ENCODE data around the gene TLCD1. TPM values are rescaled to one million over a fixed set of nuclear protein-coding genes. Genes with fewer than 3 reads are reported as not detected.

The TLCD1 gene
- total RNA-seq, 2 experiments from 2014 or later: 8.5 to 8.7 TPM

- ChIA-PET POLR2A (interaction anchor here (0.5 to 3.3 kb wide), 11 partner anchors 8 to 231 kb away, joined by 3 to 35 read pairs (median 8); partner anchors contain the start of genes BLTP2, NEK8, PHF12 and PROCA1), CTCF (interaction anchor here (0.6 to 2.5 kb wide), 11 partner anchors 8 to 233 kb away, joined by 3 to 23 read pairs (median 6); partner anchors contain the start of genes ALDOC, NEK8, PHF12 and PIGS)
- DNase-seq (peak; percentile 61), ATAC-seq (no peak)
- Mint-ChIP-seq H3K27me3 (peaks cover 9% of the 10 kb centered on the region), H3K36me3 (ENCODE audit: low read depth) (peaks cover 56% of the 10 kb centered on the region), H3K9me3 (ENCODE audit: low read depth) (no peaks in the 10 kb centered on the region), H3K4me1 (peaks cover 53% of the 10 kb centered on the region), H3K4me3 (peak overlapping the region; percentile 99), H3K27ac (peak overlapping the region; percentile 99)
- intact Hi-C loops (cut with DNase I, micrococcal nuclease): loop anchor here (1.0 to 10.0 kb wide), 3 partner anchors 8 to 894 kb away; partner anchors contain the start of gene NEK8 (in 1 of the 2)
Observed at GRCh38 chr17:28720247-28720996, 5.6 kb downstream of the TLCD1 start.

GRCh38 chr17:28719021-28719433, 7.0 kb downstream of the TLCD1 start:
- peak overlapping the region; percentile 99 for H3K27ac Mint-ChIP-seq
- H3K4me1 Mint-ChIP-seq: peaks cover 40% of the 10 kb centered on the region
- no peaks in the 10 kb centered on the region for H3K9me3 Mint-ChIP-seq (ENCODE audit: low read depth)
- intact Hi-C loops (cut with DNase I, micrococcal nuclease): loop anchor here (1.0 kb wide), 6 partner anchors 8 to 384 kb away; partner anchors contain the start of genes PROCA1 (in 2 of the 2), BLTP2 (in 1 of the 2), DHRS13 (in 1 of the 2) and IFT20 (in 1 of the 2)
- peak overlapping the region; percentile 99 for H3K4me3 Mint-ChIP-seq
- ATAC-seq: peak; percentile 0
- POLR2A ChIA-PET: interaction anchor here (0.6 to 3.3 kb wide), 17 partner anchors 8 to 573 kb away, joined by 3 to 35 read pairs (median 5); partner anchors contain the start of genes BLTP2, IFT20, NEK8 and PHF12
- DNase-seq: no peak
- peaks cover 42% of the 10 kb centered on the region for H3K36me3 Mint-ChIP-seq (ENCODE audit: low read depth)
- peaks cover 15% of the 10 kb centered on the region for H3K27me3 Mint-ChIP-seq
- CTCF ChIA-PET: interaction anchor here (0.8 to 2.5 kb wide), 14 partner anchors 8 to 245 kb away, joined by 3 to 23 read pairs (median 6); partner anchors contain the start of genes ALDOC, FAM222B, NEK8 and PHF12

DNA sequence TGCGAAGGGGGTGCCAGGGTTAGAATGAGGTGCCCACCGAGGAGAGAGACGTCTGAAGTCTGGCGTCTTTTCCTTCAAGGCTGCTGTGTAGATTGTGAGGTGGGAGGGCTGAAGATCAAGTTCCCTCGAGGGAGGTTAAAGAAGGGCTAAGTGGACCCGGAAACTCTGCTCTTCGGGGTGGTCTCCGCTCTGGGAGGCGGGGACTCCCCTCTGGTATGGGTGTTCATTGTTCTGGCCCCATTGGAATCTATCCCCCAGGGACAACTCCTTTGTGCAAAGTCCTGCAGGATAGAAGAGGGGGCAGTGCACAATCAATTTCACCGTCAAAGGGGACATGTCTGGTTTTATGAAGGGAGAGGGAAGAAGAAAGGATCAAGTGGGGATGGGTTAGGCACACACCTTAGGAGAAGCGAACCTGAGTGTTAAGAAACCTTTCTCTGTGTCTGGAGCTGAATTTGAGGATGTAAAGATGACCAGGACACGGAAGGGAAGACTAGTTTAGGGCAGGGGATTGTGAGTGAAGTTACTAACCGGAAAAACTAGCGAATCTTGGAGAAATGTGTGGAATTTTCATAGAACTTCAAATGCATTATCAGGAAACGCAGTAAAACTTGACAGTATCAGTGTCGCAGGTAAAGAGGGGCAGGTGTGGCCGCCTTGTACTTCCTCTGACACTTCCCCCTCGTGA, 7.6 kb downstream of the TLCD1 start:
- intact Hi-C loops (cut with DNase I, micrococcal nuclease): loop anchor here (1.0 kb wide), 6 partner anchors 7 to 383 kb away; partner anchors contain the start of genes PROCA1 (in 2 of the 2), BLTP2 (in 1 of the 2), DHRS13 (in 1 of the 2) and IFT20 (in 1 of the 2)
- CTCF ChIA-PET: interaction anchor here (2.5 kb wide), 1 partner anchor 10 kb away, joined by 22 read pairs; the partner anchor contains the start of gene NEK8
- H3K9me3 Mint-ChIP-seq (ENCODE audit: low read depth): no peaks in the 10 kb centered on the region
- H3K4me1 Mint-ChIP-seq: peaks cover 34% of the 10 kb centered on the region
- ATAC-seq: no peak
- H3K27me3 Mint-ChIP-seq: peaks cover 17% of the 10 kb centered on the region
- POLR2A ChIA-PET: interaction anchor here (1.5 kb wide), 1 partner anchor 233 kb away, joined by 19 read pairs; the partner anchor contains the start of gene PHF12
- peak overlapping the region; percentile 99 for H3K4me3 Mint-ChIP-seq
- H3K27ac Mint-ChIP-seq: peak overlapping the region; percentile 70
- peaks cover 36% of the 10 kb centered on the region for H3K36me3 Mint-ChIP-seq (ENCODE audit: low read depth)
- no peak for DNase-seq

- ATAC-seq: no peak
Observed at GRCh38 chr17:28717578-28718332, 8.3 kb downstream of the TLCD1 start, which contains the start of gene RAB34. RAB34 (minus strand) TSS chr17:28717868; CDS start chr17:28717266, 602 bp downstream.

GRCh38 chr17:28716740-28717577, 9.1 kb downstream of the TLCD1 start:
- intact Hi-C loops (cut with DNase I, micrococcal nuclease): no loop called here
- H3K27me3 Mint-ChIP-seq: peaks cover 19% of the 10 kb centered on the region
- CTCF ChIA-PET: interaction anchor here (0.7 to 1.3 kb wide), 4 partner anchors 8 to 430 kb away, joined by 4 to 10 read pairs (median 5); no protein-coding TSS in a partner anchor
- no peak for ATAC-seq
- H3K27ac Mint-ChIP-seq: no peak overlapping the region
- POLR2A ChIA-PET: interaction anchor here (0.9 to 1.3 kb wide), 2 partner anchors 8 to 12 kb away, joined by 3 to 4 read pairs; partner anchors contain the start of gene NEK8
- peak overlapping the region; percentile 57 for H3K4me3 Mint-ChIP-seq
- H3K4me1 Mint-ChIP-seq: peaks cover 30% of the 10 kb centered on the region
- H3K36me3 Mint-ChIP-seq (ENCODE audit: low read depth): peaks cover 23% of the 10 kb centered on the region
- DNase-seq: peak; percentile 29
- H3K9me3 Mint-ChIP-seq (ENCODE audit: low read depth): no peaks in the 10 kb centered on the region

More at GRCh38 chr17:28717578-28718332, 8.3 kb downstream of the TLCD1 start, which contains the start of gene RAB34:
- intact Hi-C loops (cut with DNase I, micrococcal nuclease): no loop called here
- POLR2A ChIA-PET: no interaction called here
- DNase-seq: peak; percentile 47
- H3K4me3 Mint-ChIP-seq: peak within 1 kb of the TSS; percentile 99
- H3K4me1 Mint-ChIP-seq: peaks cover 29% of the 10 kb centered on the region
- H3K9me3 Mint-ChIP-seq (ENCODE audit: low read depth): no peaks in the 10 kb centered on the region
- H3K36me3 Mint-ChIP-seq (ENCODE audit: low read depth): peaks cover 31% of the 10 kb centered on the region
- CTCF ChIA-PET: no interaction called here
- H3K27me3 Mint-ChIP-seq: peaks cover 17% of the 10 kb centered on the region
- peak within 1 kb of the TSS; percentile 70 for H3K27ac Mint-ChIP-seq

DNA sequence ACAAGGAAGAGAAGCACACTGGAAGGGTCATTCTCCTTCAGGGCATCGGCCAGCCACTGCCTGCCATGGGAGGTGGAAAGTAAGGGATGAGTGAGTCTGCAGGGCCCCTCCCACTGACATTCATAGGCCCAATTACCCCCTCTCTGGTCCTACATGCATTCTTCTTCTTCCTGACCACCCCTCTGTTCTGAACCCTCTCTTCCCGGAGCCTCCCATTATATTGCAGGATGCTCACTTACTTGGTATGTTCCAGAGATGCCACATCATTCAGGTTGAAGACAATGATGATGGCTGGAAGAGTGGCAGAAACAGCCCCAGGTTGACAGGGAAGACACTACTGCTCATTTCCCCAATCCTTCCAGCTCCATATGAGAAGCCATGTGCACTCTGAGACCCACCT, 10.8 kb downstream of the TLCD1 start:
- POLR2A ChIA-PET: no interaction called here
- intact Hi-C loops (cut with DNase I, micrococcal nuclease): no loop called here
- DNase-seq (no peak), ATAC-seq (no peak)
- Mint-ChIP-seq H3K4me1 (peaks cover 31% of the 10 kb centered on the region), H3K27ac (no peak overlapping the region), H3K4me3 (no peak overlapping the region), H3K36me3 (ENCODE audit: low read depth) (peaks cover 5% of the 10 kb centered on the region), H3K27me3 (peaks cover 19% of the 10 kb centered on the region), H3K9me3 (ENCODE audit: low read depth) (no peaks in the 10 kb centered on the region)
- CTCF ChIA-PET: interaction anchor here (0.6 to 1.6 kb wide), 4 partner anchors 10 to 422 kb away, joined by 3 to 4 read pairs (median 4); partner anchors contain the start of gene TLCD1

GRCh38 chr17:28714281-28714680, 11.8 kb downstream of the TLCD1 start:
- H3K4me3 Mint-ChIP-seq: no peak overlapping the region
- H3K27ac Mint-ChIP-seq: peak overlapping the region; percentile 24
- intact Hi-C loops (cut with DNase I, micrococcal nuclease): loop anchor here (5.0 kb wide), 2 partner anchors 52 to 578 kb away; partner anchors contain the start of genes NUFIP2 (in 1 of the 2), SDF2 (in 1 of the 2) and SUPT6H (in 1 of the 2)
- no peaks in the 10 kb centered on the region for H3K36me3 Mint-ChIP-seq (ENCODE audit: low read depth)
- peaks cover 29% of the 10 kb centered on the region for H3K4me1 Mint-ChIP-seq
- ChIA-PET CTCF (interaction anchor here (1.6 kb wide), 1 partner anchor 12 kb away, joined by 4 read pairs; the partner anchor contains the start of gene TLCD1), POLR2A (interaction anchor here (0.6 kb wide), 1 partner anchor 12 kb away, joined by 3 read pairs; no protein-coding TSS in a partner anchor)
- no peaks in the 10 kb centered on the region for H3K9me3 Mint-ChIP-seq (ENCODE audit: low read depth)
- H3K27me3 Mint-ChIP-seq: peaks cover 19% of the 10 kb centered on the region
- DNase-seq: no peak
- no peak for ATAC-seq

GRCh38 chr17:28712705-28713415, 13.2 kb downstream of the TLCD1 start:
- intact Hi-C loops (cut with DNase I, micrococcal nuclease): loop anchor here (5.0 kb wide), 2 partner anchors 51 to 579 kb away; partner anchors contain the start of genes NUFIP2 (in 1 of the 2), SDF2 (in 1 of the 2) and SUPT6H (in 1 of the 2)
- DNase-seq (no peak), ATAC-seq (no peak)
- Mint-ChIP-seq H3K4me1 (peaks cover 19% of the 10 kb centered on the region), H3K36me3 (ENCODE audit: low read depth) (no peaks in the 10 kb centered on the region), H3K27ac (no peak overlapping the region), H3K27me3 (peaks cover 17% of the 10 kb centered on the region), H3K4me3 (peak overlapping the region; percentile 80), H3K9me3 (ENCODE audit: low read depth) (no peaks in the 10 kb centered on the region)
- ChIA-PET CTCF (interaction anchor here (1.5 to 2.9 kb wide), 4 partner anchors 15 to 69 kb away, joined by 5 to 19 read pairs (median 10); partner anchors contain the start of genes BLTP2, NEK8, SDF2 and SUPT6H), POLR2A (interaction anchor here (0.5 to 1.2 kb wide), 4 partner anchors 12 to 66 kb away, joined by 3 to 9 read pairs (median 4); partner anchors contain the start of gene TLCD1)

Data from activated CD4-positive, alpha-beta T cell treated with anti-CD3 and anti-CD28 coated beads for 36 hours (primary cell).